ENCODE measurements around the gene OSGEP. TPM values are rescaled to one million over a fixed set of nuclear protein-coding genes. Genes with fewer than 3 reads are reported as not detected.

The OSGEP gene
- total and polyA plus RNA-seq, 2 of the 13 experiments (the other 11 are each of a cell fraction or from before 2014, with no cell fraction given) = 39.7 to 41.1 TPM

GRCh38 chr14:20489093-20489994 lies 34.7 kb upstream of the OSGEP start (continued):
- TF ChIP-seq SOX5 (CRISPR knock-in tag; IDR thresholded peaks at IDR 0.05; ENCODE audit: borderline replicate concordance) (0 out of 2 replicates have a peak, but pooled peaks have one; percentile 19), RARA (CRISPR knock-in tag; IDR thresholded peaks at IDR 0.05) (peak; percentile 28; the same call in 1 of the 2 replicates), NR2F6 (IDR thresholded peaks at IDR 0.05) (peak; percentile 88), NR2F6 (CRISPR knock-in tag; IDR thresholded peaks at IDR 0.05) (peak; percentile 76), SOX6 (IDR thresholded peaks at IDR 0.05) (no peak), SOX6 (CRISPR knock-in tag; IDR thresholded peaks at IDR 0.05) (peak; percentile 15; the same call in 1 of the 2 replicates), HBP1 (CRISPR knock-in tag; IDR thresholded peaks at IDR 0.05; ENCODE audit: low read depth) (no peak), TEAD3 (CRISPR knock-in tag; optimal IDR thresholded peaks at IDR 0.05; ENCODE audit: borderline replicate concordance) (peak; percentile 39), NR2F1 (CRISPR knock-in tag; IDR thresholded peaks at IDR 0.05) (peak in 1 of 2 experiments; percentile 31; a peak in 1 of 4 replicates)
- TF ChIP-seq, protein P1, sequence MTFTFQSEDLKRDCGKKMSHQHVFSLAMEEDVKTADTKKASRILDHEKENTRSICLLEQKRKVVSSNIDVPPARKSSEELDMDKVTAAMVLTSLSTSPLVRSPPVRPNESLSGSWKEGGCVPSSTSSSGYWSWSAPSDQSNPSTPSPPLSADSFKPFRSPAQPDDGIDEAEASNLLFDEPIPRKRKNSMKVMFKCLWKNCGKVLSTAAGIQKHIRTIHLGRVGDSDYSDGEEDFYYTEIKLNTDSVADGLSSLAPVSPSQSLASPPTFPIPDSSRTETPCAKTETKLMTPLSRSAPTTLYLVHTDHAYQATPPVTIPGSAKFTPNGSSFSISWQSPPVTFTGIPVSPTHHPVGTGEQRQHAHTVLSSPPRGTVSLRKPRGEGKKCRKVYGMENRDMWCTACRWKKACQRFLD (CRISPR knock-in tag; IDR thresholded peaks at IDR 0.05; ENCODE audit: borderline replicate concordance) = no peak

- H3K4me3 ChIP-seq (replicated peaks in 1 of 3; ENCODE audit: insufficient read depth in 1 of 3, low read depth in 2 of 3, low read length in 3 of 3) = no peak overlapping the region
- in situ Hi-C loops (cut with HindIII; ENCODE audit: extremely low pct_ligation_motif_present, low pct_unique_long_range_greater_than_20kb) (no loop called here), intact Hi-C loops (cut with micrococcal nuclease; ENCODE audit: unreplicated experiment) (no loop called here)
- no peak overlapping the region for H3K4me2 ChIP-seq (ENCODE audit: low read depth, low read length)
- no peak overlapping the region for H3K9ac ChIP-seq (ENCODE audit: insufficient read depth, low read depth, low read length)
- H3K4me1 ChIP-seq (ENCODE audit: insufficient read depth, low read length) = peaks cover 33% of the 10 kb centered on the region
- no peak for ATAC-seq
- CTCF ChIA-PET (ENCODE audit: low intra/inter-chr PET ratio, low total read pairs) = no interaction called here
- no peaks in the 10 kb centered on the region for H3K9me3 ChIP-seq (ENCODE audit: low read length)
- no peaks in the 10 kb centered on the region for H3K36me3 ChIP-seq (replicated peaks in 1 of 2; ENCODE audit: control insufficient read depth in 1 of 2, insufficient read depth in 2 of 2, low read length in 2 of 2)
- POLR2A ChIA-PET = no interaction called here
- BruUV-seq (replicated peaks) = no TSS peak
- no peak overlapping the region for H3K27ac ChIP-seq (ENCODE audit: extremely low read length, insufficient read depth, low read length)
- 0 out of 5 replicates have a peak, but pooled peaks cover 0 to 6% of the 10 kb centered on the region in 2 experiments for H3K27me3 ChIP-seq (ENCODE audit: control insufficient read depth in 1 of 2, insufficient read depth in 2 of 2, low read length in 2 of 2)
- H4K20me1 ChIP-seq (ENCODE audit: insufficient read depth, low read length) = no peaks in the 10 kb centered on the region
- H2AFZ ChIP-seq (ENCODE audit: low read length) = no peak overlapping the region
- H3K79me2 ChIP-seq (ENCODE audit: insufficient read depth, low read length) = no peaks in the 10 kb centered on the region
- no peak for DNase-seq (ENCODE audit: low spot score)
- no peak for FAIRE-seq
- TF ChIP-seq IRF2 (CRISPR knock-in tag; IDR thresholded peaks at IDR 0.05) (no peak), ZNF574 (CRISPR knock-in tag; IDR thresholded peaks at IDR 0.05) (no peak), RELA (CRISPR knock-in tag; IDR thresholded peaks at IDR 0.05) (no peak), AHR (CRISPR knock-in tag; IDR thresholded peaks at IDR 0.05) (no peak), ZFY (CRISPR knock-in tag; IDR thresholded peaks at IDR 0.05) (no peak), ELF4 (CRISPR knock-in tag; IDR thresholded peaks at IDR 0.05; ENCODE audit: borderline replicate concordance) (no peak), RAD21 (CRISPR knock-in tag; IDR thresholded peaks at IDR 0.05) (no peak), HBP1 (CRISPR knock-in tag; IDR thresholded peaks at IDR 0.05; ENCODE audit: low read depth) (no peak), JUNB (CRISPR knock-in tag; IDR thresholded peaks at IDR 0.05; ENCODE audit: borderline replicate concordance) (no peak)
Observed at GRCh38 chr14:20487396-20487725, 32.7 kb upstream of the OSGEP start.
